ENCODE results near the gene COL4A2. TPM values are rescaled to one million over a fixed set of nuclear protein-coding genes. Genes with fewer than 3 reads are reported as not detected.

The COL4A2 gene
- total RNA-seq, 1 donor from 2014 or later = 1,736 TPM

GRCh38 chr13:110262082-110262436, 45.0 kb upstream of the COL4A2 start:
- Histone ChIP-seq H3K36me3 (ENCODE audit: control insufficient read depth, insufficient read depth, low read length) (peaks cover 1% of the 10 kb centered on the region), H3K4me3 (ENCODE audit: low read depth, low read length) (no peak overlapping the region), H3K27me3 (ENCODE audit: control insufficient read depth, insufficient read depth, low read length) (no peaks in the 10 kb centered on the region)
- TF ChIP-seq, protein P1, sequence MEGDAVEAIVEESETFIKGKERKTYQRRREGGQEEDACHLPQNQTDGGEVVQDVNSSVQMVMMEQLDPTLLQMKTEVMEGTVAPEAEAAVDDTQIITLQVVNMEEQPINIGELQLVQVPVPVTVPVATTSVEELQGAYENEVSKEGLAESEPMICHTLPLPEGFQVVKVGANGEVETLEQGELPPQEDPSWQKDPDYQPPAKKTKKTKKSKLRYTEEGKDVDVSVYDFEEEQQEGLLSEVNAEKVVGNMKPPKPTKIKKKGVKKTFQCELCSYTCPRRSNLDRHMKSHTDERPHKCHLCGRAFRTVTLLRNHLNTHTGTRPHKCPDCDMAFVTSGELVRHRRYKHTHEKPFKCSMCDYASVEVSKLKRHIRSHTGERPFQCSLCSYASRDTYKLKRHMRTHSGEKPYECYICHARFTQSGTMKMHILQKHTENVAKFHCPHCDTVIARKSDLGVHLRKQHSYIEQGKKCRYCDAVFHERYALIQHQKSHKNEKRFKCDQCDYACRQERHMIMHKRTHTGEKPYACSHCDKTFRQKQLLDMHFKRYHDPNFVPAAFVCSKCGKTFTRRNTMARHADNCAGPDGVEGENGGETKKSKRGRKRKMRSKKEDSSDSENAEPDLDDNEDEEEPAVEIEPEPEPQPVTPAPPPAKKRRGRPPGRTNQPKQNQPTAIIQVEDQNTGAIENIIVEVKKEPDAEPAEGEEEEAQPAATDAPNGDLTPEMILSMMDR (IDR thresholded peaks at IDR 0.05; ENCODE audit: insufficient read depth, low read length, poor library complexity, severe bottlenecking) = no peak
- DNase-seq (ENCODE audit: low read depth) = no peak

GRCh38 chr13:110262508-110263291, 44.4 kb upstream of the COL4A2 start:
- TF ChIP-seq, protein P1 (IDR thresholded peaks at IDR 0.05; ENCODE audit: insufficient read depth, low read length, poor library complexity, severe bottlenecking) = no peak
- Histone ChIP-seq H3K27me3 (ENCODE audit: control insufficient read depth, insufficient read depth, low read length) (no peaks in the 10 kb centered on the region), H3K36me3 (ENCODE audit: control insufficient read depth, insufficient read depth, low read length) (no peaks in the 10 kb centered on the region), H3K4me3 (ENCODE audit: low read depth, low read length) (no peak overlapping the region)
- DNase-seq (ENCODE audit: low read depth) = no peak

DNA sequence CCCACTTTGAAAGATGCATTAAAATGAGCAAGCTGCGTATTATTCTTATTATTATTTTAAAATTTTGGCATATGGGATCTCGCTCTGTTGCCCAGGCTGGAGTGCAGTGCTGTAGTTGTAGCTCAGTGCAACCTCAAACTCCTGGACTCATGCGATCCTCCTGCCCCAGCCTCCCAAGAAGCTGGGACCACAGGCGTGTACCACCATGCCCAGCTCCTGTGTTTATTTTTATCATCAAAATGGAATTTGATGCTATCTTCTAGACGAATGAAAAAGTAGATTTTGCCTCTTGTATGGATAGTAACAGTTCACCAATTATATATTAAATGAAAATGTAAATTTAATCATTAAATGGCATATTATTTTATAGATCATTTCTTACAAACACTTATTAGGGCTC, 43.7 kb upstream of the COL4A2 start:
- Histone ChIP-seq H3K36me3 (ENCODE audit: control insufficient read depth, insufficient read depth, low read length) (no peaks in the 10 kb centered on the region), H3K27me3 (ENCODE audit: control insufficient read depth, insufficient read depth, low read length) (no peaks in the 10 kb centered on the region), H3K4me3 (ENCODE audit: low read depth, low read length) (no peak overlapping the region)
- TF ChIP-seq, protein P1 (IDR thresholded peaks at IDR 0.05; ENCODE audit: insufficient read depth, low read length, poor library complexity, severe bottlenecking) = no peak
- DNase-seq (ENCODE audit: low read depth) = no peak

DNA sequence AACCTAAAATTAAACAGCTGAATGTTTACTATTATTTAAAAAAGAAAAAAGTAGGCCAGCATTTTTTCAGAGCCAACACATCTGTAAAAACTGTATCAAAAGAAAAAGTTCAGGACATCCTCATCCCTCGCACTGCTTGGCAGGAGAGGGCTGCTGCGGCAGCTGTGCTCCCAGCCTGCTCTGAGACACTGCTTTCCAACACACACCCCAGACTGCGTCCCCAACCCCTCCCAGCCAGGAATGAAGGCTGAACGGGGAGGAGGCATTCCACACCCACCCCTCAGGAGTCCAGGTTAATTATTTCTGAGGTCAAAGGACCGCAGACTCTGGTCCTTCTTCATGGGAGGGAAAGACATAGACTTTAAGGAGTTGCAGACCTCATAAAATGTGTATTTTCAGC, 43.2 kb upstream of the COL4A2 start:
- DNase-seq (ENCODE audit: low read depth) = no peak
- Histone ChIP-seq H3K36me3 (ENCODE audit: control insufficient read depth, insufficient read depth, low read length) (no peaks in the 10 kb centered on the region), H3K27me3 (ENCODE audit: control insufficient read depth, insufficient read depth, low read length) (no peaks in the 10 kb centered on the region), H3K4me3 (ENCODE audit: low read depth, low read length) (no peak overlapping the region)
- TF ChIP-seq, protein P1 (IDR thresholded peaks at IDR 0.05; ENCODE audit: insufficient read depth, low read length, poor library complexity, severe bottlenecking) = no peak

DNA sequence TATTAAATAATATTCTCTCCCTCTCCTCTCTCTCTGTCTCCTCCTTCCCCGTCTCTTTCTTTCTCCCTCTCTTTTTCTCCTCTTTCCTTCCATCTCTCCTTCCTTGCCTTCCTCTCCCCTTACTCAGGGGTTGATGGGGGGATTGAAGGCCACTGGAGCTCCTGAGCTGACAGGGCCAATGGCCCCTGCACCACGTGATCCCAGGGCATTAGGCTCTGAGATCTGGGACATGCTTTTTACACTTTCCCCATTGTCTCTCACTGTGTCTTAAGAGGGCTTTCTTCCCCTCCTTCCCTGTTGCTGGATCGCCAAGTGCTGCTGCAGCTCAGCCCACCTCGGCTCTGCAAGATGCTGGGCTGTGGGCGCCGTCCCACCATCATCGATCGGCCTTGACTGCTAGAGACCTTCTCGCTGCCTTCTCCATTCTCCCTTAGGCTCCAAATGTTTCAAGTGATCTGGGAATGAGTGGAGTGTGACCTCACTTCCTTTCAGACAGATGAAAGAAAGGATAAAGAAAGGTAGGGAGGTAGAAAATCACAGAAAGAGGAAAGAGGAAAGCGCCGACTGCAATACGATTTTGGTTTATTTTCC, 42.3 kb upstream of the COL4A2 start:
- no peak for DNase-seq (ENCODE audit: low read depth)
- Histone ChIP-seq H3K36me3 (ENCODE audit: control insufficient read depth, insufficient read depth, low read length) (peaks cover under 1% of the 10 kb centered on the region), H3K4me3 (ENCODE audit: low read depth, low read length) (no peak overlapping the region), H3K27me3 (ENCODE audit: control insufficient read depth, insufficient read depth, low read length) (no peaks in the 10 kb centered on the region)
- TF ChIP-seq, protein P1 (IDR thresholded peaks at IDR 0.05; ENCODE audit: insufficient read depth, low read length, poor library complexity, severe bottlenecking) = no peak

- peaks cover 1% of the 10 kb centered on the region for H3K36me3 ChIP-seq (ENCODE audit: control insufficient read depth, insufficient read depth, low read length)
- no peak for DNase-seq (ENCODE audit: low read depth)
- TF ChIP-seq, protein P1 (IDR thresholded peaks at IDR 0.05; ENCODE audit: insufficient read depth, low read length, poor library complexity, severe bottlenecking) = no peak
- no peak overlapping the region for H3K4me3 ChIP-seq (ENCODE audit: low read depth, low read length)
- no peaks in the 10 kb centered on the region for H3K27me3 ChIP-seq (ENCODE audit: control insufficient read depth, insufficient read depth, low read length)
Observed at GRCh38 chr13:110265341-110265681, 41.8 kb upstream of the COL4A2 start.
